ENCODE results near the gene CORO6. TPM values are rescaled to one million over a fixed set of nuclear protein-coding genes. Genes with fewer than 3 reads are reported as not detected.

CORO6 gene
- polyA plus RNA-seq, 3 donors, result 1.3 TPM; not detected in 2

- peaks cover 2 to 29% of the 10 kb centered on the region in 2 donors for H3K27me3 ChIP-seq (ENCODE audit: control insufficient read depth in 2 of 2, insufficient read depth in 2 of 2, low read length in 2 of 2)
- H4K20me1 ChIP-seq (ENCODE audit: insufficient read depth, low read length), result peaks cover 13% of the 10 kb centered on the region
- peak within 1 kb of the TSS; percentile 42 to 88 (median 50) for H3K4me3 ChIP-seq (replicated peaks in 1 of 3; ENCODE audit: low read depth in 2 of 3, low read length in 3 of 3)
- H3K9me3 ChIP-seq (replicated peaks in 1 of 2; ENCODE audit: control insufficient read depth in 1 of 2, insufficient read depth in 1 of 2, low read length in 2 of 2), result no peaks in the 10 kb centered on the region
- no peak for DNase-seq
- H3K36me3 ChIP-seq (replicated peaks in 1 of 2; ENCODE audit: control insufficient read depth in 1 of 2, insufficient read depth in 2 of 2, low read length in 2 of 2), result no peaks in the 10 kb centered on the region
- no peak within 1 kb of the TSS for H3K27ac ChIP-seq (ENCODE audit: low read depth in 1 of 2, low read length in 2 of 2)
- H3K9ac ChIP-seq (ENCODE audit: insufficient read depth, low read length, poor library complexity, severe bottlenecking), result peak within 1 kb of the TSS; percentile 18
- Mint-ChIP-seq H3K9me3 (peaks cover 0 to 3% (median 0%) of the 10 kb centered on the region in 7 donors), H3K36me3 (no peaks in the 10 kb centered on the region), H3K27ac (peak within 1 kb of the TSS in 3 of 7 donors; percentile 38 to 74 (median 41)), H3K4me1 (peaks cover 48% of the 10 kb centered on the region), H3K27me3 (ENCODE audit: low read depth in 3 of 3) (peaks cover 24 to 45% (median 35%) of the 10 kb centered on the region in 3 donors), H3K4me3 (peak within 1 kb of the TSS; percentile 75 to 92)
- H3K79me2 ChIP-seq (ENCODE audit: insufficient read depth, low read length), result peaks cover 10% of the 10 kb centered on the region
- intact Hi-C loops (cut with micrococcal nuclease), result no loop called here
- no peak for TF ChIP-seq CTCF (IDR thresholded peaks at IDR 0.05)
- H3K4me1 ChIP-seq (ENCODE audit: control insufficient read depth in 1 of 2, insufficient read depth in 2 of 2, low read length in 2 of 2), result peaks cover 48 to 52% of the 10 kb centered on the region in 2 donors
- peak within 1 kb of the TSS; percentile 73 for H2AFZ ChIP-seq (ENCODE audit: insufficient read depth, low read depth, low read length, poor library complexity, severe bottlenecking)
- peak within 1 kb of the TSS; percentile 96 for H3K4me2 ChIP-seq (replicated peaks; ENCODE audit: extremely low read depth, low read length, poor library complexity, severe bottlenecking)
- under 1% methylated on average over 96 of the region's 96 CpGs for WGBS (ENCODE audit: insufficient coverage)
Measured at GRCh38 chr17:29592850-29593551, 29.7 kb downstream of the CORO6 start, which contains the start of gene ANKRD13B. Gene ANKRD13B (plus strand): TSS chr17:29593132. CDS start chr17:29593622, 490 bp downstream.

- Mint-ChIP-seq H3K27me3 (ENCODE audit: low read depth in 3 of 3) (peaks cover 24 to 45% (median 35%) of the 10 kb centered on the region in 3 donors), H3K27ac (peak overlapping the region in 3 of 7 donors; percentile 38 to 74 (median 50)), H3K4me1 (peaks cover 58% of the 10 kb centered on the region), H3K9me3 (peaks cover 0 to 3% (median 0%) of the 10 kb centered on the region in 7 donors), H3K36me3 (no peaks in the 10 kb centered on the region), H3K4me3 (peak overlapping the region; percentile 75 to 92)
- H4K20me1 ChIP-seq (ENCODE audit: insufficient read depth, low read length), result peaks cover 23% of the 10 kb centered on the region
- 11% methylated on average over 11 of the region's 25 CpGs for WGBS (ENCODE audit: insufficient coverage)
- peak overlapping the region in 2 of 3 experiments; percentile 23 to 88 for H3K4me3 ChIP-seq (replicated peaks in 1 of 3; ENCODE audit: low read depth in 2 of 3, low read length in 3 of 3)
- no peak overlapping the region for H3K27ac ChIP-seq (ENCODE audit: low read depth in 1 of 2, low read length in 2 of 2)
- H3K27me3 ChIP-seq (ENCODE audit: control insufficient read depth in 2 of 2, insufficient read depth in 2 of 2, low read length in 2 of 2), result peaks cover 2 to 29% of the 10 kb centered on the region in 2 donors
- peak; percentile 89 for TF ChIP-seq CTCF (IDR thresholded peaks at IDR 0.05)
- H3K4me1 ChIP-seq (ENCODE audit: control insufficient read depth in 1 of 2, insufficient read depth in 2 of 2, low read length in 2 of 2), result peaks cover 58 to 62% of the 10 kb centered on the region in 2 donors
- intact Hi-C loops (cut with micrococcal nuclease), result no loop called here
- peaks cover 21% of the 10 kb centered on the region for H3K79me2 ChIP-seq (ENCODE audit: insufficient read depth, low read length)
- H3K9me3 ChIP-seq (replicated peaks in 1 of 2; ENCODE audit: control insufficient read depth in 1 of 2, insufficient read depth in 1 of 2, low read length in 2 of 2), result no peaks in the 10 kb centered on the region
- no peaks in the 10 kb centered on the region for H3K36me3 ChIP-seq (replicated peaks in 1 of 2; ENCODE audit: control insufficient read depth in 1 of 2, insufficient read depth in 2 of 2, low read length in 2 of 2)
- peak overlapping the region; percentile 96 for H3K4me2 ChIP-seq (replicated peaks; ENCODE audit: extremely low read depth, low read length, poor library complexity, severe bottlenecking)
- peak in 2 of 3 donors; percentile 60 to 63 for DNase-seq
- H3K9ac ChIP-seq (ENCODE audit: insufficient read depth, low read length, poor library complexity, severe bottlenecking), result no peak overlapping the region
- H2AFZ ChIP-seq (ENCODE audit: insufficient read depth, low read depth, low read length, poor library complexity, severe bottlenecking), result peak overlapping the region; percentile 73
Measured at GRCh38 chr17:29591737-29592608, 30.7 kb downstream of the CORO6 start.

Data from CD14-positive monocyte (primary cell).